Activated T-cell treated with anti-CD3 and anti-CD28 coated beads, Interleukin-2, amount 50 U/mL, for 24 hours (primary cell): ENCODE measurements around the gene NEB.
"Not testable (repeated sequence)": the region's sequence is repeated elsewhere in the genome, so short reads cannot be mapped to it uniquely, and the experiment has no call there.

Experiments
- DNase-seq: peaks from one replicate; pipeline ENCODE4 v3.0.0-alpha.2; 2020
- H3K27ac Mint-ChIP-seq: 2 replicates; pipeline ENCODE4 v1.8.0; 2020; ENCODE audit warnings: mild to moderate bottlenecking, mixed read lengths
- H3K27me3 Mint-ChIP-seq: 2 replicates; pipeline ENCODE4 v1.8.0; 2020; ENCODE audit warnings: mixed read lengths
- H3K36me3 Mint-ChIP-seq: 2 replicates; pipeline ENCODE4 v1.8.0; 2020; ENCODE audit warnings: low read depth, mixed read lengths
- H3K4me1 Mint-ChIP-seq: 2 replicates; pipeline ENCODE4 v1.8.0; 2020; ENCODE audit warnings: low read depth, mixed read lengths
- H3K4me3 Mint-ChIP-seq: 2 replicates; pipeline ENCODE4 v1.8.0; 2020; ENCODE audit warnings: mild to moderate bottlenecking, moderate library complexity, mixed read lengths
- H3K9me3 Mint-ChIP-seq: 2 replicates; pipeline ENCODE4 v1.8.0; 2020; ENCODE audit warnings: mixed read lengths

The NEB gene

GRCh38 chr2:151665959-151666358 lies 68.3 kb downstream of the NEB start:
- no peaks in the 10 kb centered on the region for H3K27me3 Mint-ChIP-seq
- H3K36me3 Mint-ChIP-seq, result no peaks in the 10 kb centered on the region
- no peaks in the 10 kb centered on the region for H3K9me3 Mint-ChIP-seq
- no peak overlapping the region for H3K4me3 Mint-ChIP-seq
- peaks cover 13% of the 10 kb centered on the region for H3K4me1 Mint-ChIP-seq
- no peak overlapping the region for H3K27ac Mint-ChIP-seq
- no peak for DNase-seq

GRCh38 chr2:151664520-151664919 lies 69.8 kb downstream of the NEB start:
- no peaks in the 10 kb centered on the region for H3K9me3 Mint-ChIP-seq
- H3K27ac Mint-ChIP-seq, result no peak overlapping the region
- H3K4me3 Mint-ChIP-seq, result no peak overlapping the region
- H3K4me1 Mint-ChIP-seq, result peaks cover 5% of the 10 kb centered on the region
- no peak for DNase-seq
- no peaks in the 10 kb centered on the region for H3K36me3 Mint-ChIP-seq
- no peaks in the 10 kb centered on the region for H3K27me3 Mint-ChIP-seq

GRCh38 chr2:151661625-151662024 lies 72.7 kb downstream of the NEB start:
- Mint-ChIP-seq H3K36me3 (no peaks in the 10 kb centered on the region), H3K9me3 (no peaks in the 10 kb centered on the region), H3K4me3 (no peak overlapping the region), H3K27me3 (no peaks in the 10 kb centered on the region), H3K27ac (no peak overlapping the region), H3K4me1 (no peaks in the 10 kb centered on the region)
- no peak for DNase-seq

GRCh38 chr2:151658081-151658480 lies 76.2 kb downstream of the NEB start:
- Mint-ChIP-seq H3K27ac (no peak overlapping the region), H3K9me3 (no peaks in the 10 kb centered on the region), H3K4me3 (no peak overlapping the region), H3K4me1 (no peaks in the 10 kb centered on the region), H3K36me3 (no peaks in the 10 kb centered on the region), H3K27me3 (no peaks in the 10 kb centered on the region)
- DNase-seq, result no peak

- Mint-ChIP-seq H3K9me3 (no peaks in the 10 kb centered on the region), H3K4me3 (no peak overlapping the region), H3K4me1 (no peaks in the 10 kb centered on the region), H3K36me3 (no peaks in the 10 kb centered on the region), H3K27ac (no peak overlapping the region), H3K27me3 (no peaks in the 10 kb centered on the region)
- DNase-seq, result no peak
Measured at GRCh38 chr2:151657667-151658076, 76.6 kb downstream of the NEB start.

- Mint-ChIP-seq H3K27me3 (no peaks in the 10 kb centered on the region), H3K36me3 (no peaks in the 10 kb centered on the region), H3K27ac (no peak overlapping the region), H3K9me3 (no peaks in the 10 kb centered on the region), H3K4me1 (no peaks in the 10 kb centered on the region), H3K4me3 (no peak overlapping the region)
- no peak for DNase-seq
Measured at GRCh38 chr2:151655663-151656398, 78.4 kb downstream of the NEB start.

GRCh38 chr2:151654891-151655290 lies 79.4 kb downstream of the NEB start:
- Mint-ChIP-seq H3K4me1 (no peaks in the 10 kb centered on the region), H3K27ac (no peak overlapping the region), H3K4me3 (no peak overlapping the region), H3K9me3 (no peaks in the 10 kb centered on the region), H3K36me3 (no peaks in the 10 kb centered on the region), H3K27me3 (no peaks in the 10 kb centered on the region)
- no peak for DNase-seq

- Mint-ChIP-seq H3K9me3 (no peaks in the 10 kb centered on the region), H3K27ac (no peak overlapping the region), H3K4me3 (no peak overlapping the region), H3K36me3 (no peaks in the 10 kb centered on the region), H3K27me3 (no peaks in the 10 kb centered on the region), H3K4me1 (no peaks in the 10 kb centered on the region)
- no peak for DNase-seq
Measured at GRCh38 chr2:151654085-151654484, 80.2 kb downstream of the NEB start.

- Mint-ChIP-seq H3K4me1 (peaks cover 3% of the 10 kb centered on the region), H3K27me3 (no peaks in the 10 kb centered on the region), H3K36me3 (no peaks in the 10 kb centered on the region), H3K4me3 (no peak overlapping the region), H3K9me3 (peaks cover 3% of the 10 kb centered on the region), H3K27ac (no peak overlapping the region)
- no peak for DNase-seq
Measured at GRCh38 chr2:151651274-151651673, 83.0 kb downstream of the NEB start.

- H3K27ac Mint-ChIP-seq, result no peak overlapping the region
- no peak overlapping the region for H3K4me3 Mint-ChIP-seq
- peaks cover 3% of the 10 kb centered on the region for H3K9me3 Mint-ChIP-seq
- no peaks in the 10 kb centered on the region for H3K36me3 Mint-ChIP-seq
- H3K4me1 Mint-ChIP-seq, result peaks cover 3% of the 10 kb centered on the region
- no peaks in the 10 kb centered on the region for H3K27me3 Mint-ChIP-seq
- DNase-seq, result no peak
Measured at GRCh38 chr2:151650456-151650855, 83.8 kb downstream of the NEB start.

GRCh38 chr2:151649966-151650365 lies 84.3 kb downstream of the NEB start:
- Mint-ChIP-seq H3K4me3 (no peak overlapping the region), H3K9me3 (peaks cover 3% of the 10 kb centered on the region), H3K27ac (no peak overlapping the region), H3K36me3 (no peaks in the 10 kb centered on the region), H3K4me1 (peaks cover 3% of the 10 kb centered on the region), H3K27me3 (no peaks in the 10 kb centered on the region)
- DNase-seq, result no peak

GRCh38 chr2:151649400-151649799 lies 84.9 kb downstream of the NEB start:
- H3K4me1 Mint-ChIP-seq, result peaks cover 3% of the 10 kb centered on the region
- H3K36me3 Mint-ChIP-seq, result no peaks in the 10 kb centered on the region
- peaks cover 3% of the 10 kb centered on the region for H3K9me3 Mint-ChIP-seq
- DNase-seq, result no peak
- H3K27ac Mint-ChIP-seq, result no peak overlapping the region
- H3K27me3 Mint-ChIP-seq, result no peaks in the 10 kb centered on the region
- no peak overlapping the region for H3K4me3 Mint-ChIP-seq

- not testable (repeated sequence) for H3K27ac Mint-ChIP-seq, H3K9me3 Mint-ChIP-seq, DNase-seq, H3K36me3 Mint-ChIP-seq, H3K27me3 Mint-ChIP-seq, H3K4me3 Mint-ChIP-seq, H3K4me1 Mint-ChIP-seq
Measured at GRCh38 chr2:151646512-151646911, 87.8 kb downstream of the NEB start.

GRCh38 chr2:151644580-151644979 lies 89.7 kb downstream of the NEB start:
- Mint-ChIP-seq H3K9me3 (peaks cover 3% of the 10 kb centered on the region), H3K4me1 (peaks cover 7% of the 10 kb centered on the region), H3K27ac (no peak overlapping the region), H3K4me3 (no peak overlapping the region), H3K36me3 (no peaks in the 10 kb centered on the region), H3K27me3 (no peaks in the 10 kb centered on the region)
- no peak for DNase-seq

- DNase-seq, H3K4me3 Mint-ChIP-seq, H3K27ac Mint-ChIP-seq: not testable (repeated sequence)
Measured at GRCh38 chr2:151641895-151642294, 92.4 kb downstream of the NEB start.

GRCh38 chr2:151640087-151640486 lies 94.2 kb downstream of the NEB start:
- DNase-seq, result no peak
- Mint-ChIP-seq H3K4me1 (peaks cover 34% of the 10 kb centered on the region), H3K36me3 (peaks cover 7% of the 10 kb centered on the region), H3K4me3 (no peak overlapping the region), H3K9me3 (no peaks in the 10 kb centered on the region), H3K27me3 (no peaks in the 10 kb centered on the region), H3K27ac (no peak overlapping the region)

More at GRCh38 chr2:151641895-151642294, 92.4 kb downstream of the NEB start:
- not testable (repeated sequence) for H3K36me3 Mint-ChIP-seq, H3K9me3 Mint-ChIP-seq, H3K27me3 Mint-ChIP-seq
- peaks cover 31% of the 10 kb centered on the region for H3K4me1 Mint-ChIP-seq
